Neural cell (in vitro differentiated cells): ENCODE results near the gene PHPT1. TPM values are rescaled to one million over a fixed set of nuclear protein-coding genes. Genes with fewer than 3 reads are reported as not detected.

Experiments
- H2AFZ ChIP-seq: fragments of 200-600, 300-800 bp; sonication (generic), shearing (Covaris generic); 2 replicates; pipeline ENCODE4 v1.6.0; 2014; ENCODE audit warnings: low read depth, mild to moderate bottlenecking, antibody characterized with exemption, low read length, moderate library complexity
- H3F3A ChIP-seq: fragments of 200-600 bp; shearing (Covaris generic); 2 replicates; pipeline ENCODE4 v1.6.1; 2016; ENCODE audit warnings: mild to moderate bottlenecking, moderate library complexity, mixed read lengths, antibody characterized with exemption, low read length; ENCODE audit not compliant: insufficient read depth, poor library complexity, severe bottlenecking
- H3K27ac ChIP-seq: fragments of 200-600, 300-800 bp; sonication (generic), shearing (Covaris generic); 2 replicates; pipeline ENCODE4 v1.5.1; 2014; ENCODE audit warnings: mild to moderate bottlenecking, low read length, moderate library complexity
- H3K27me3 ChIP-seq: fragments of 300-800, 200-600 bp; sonication (generic), shearing (Covaris generic); 2 replicates; pipeline ENCODE4 v1.6.0; 2014; ENCODE audit warnings: mild to moderate bottlenecking, low read depth, low read length, moderate library complexity; ENCODE audit not compliant: insufficient read depth
- H3K36me3 ChIP-seq: fragments of 300-800, 200-600 bp; sonication (generic), shearing (Covaris generic); 2 replicates; pipeline ENCODE4 v1.5.1; 2014; ENCODE audit warnings: mild to moderate bottlenecking, antibody characterized with exemption, low read length, moderate library complexity; ENCODE audit not compliant: insufficient read depth
- H3K4me2 ChIP-seq: fragments of 300-800, 200-600 bp; sonication (generic), shearing (Covaris generic); 2 replicates; pipeline ENCODE4 v1.6.0; 2014; ENCODE audit warnings: mild to moderate bottlenecking, low read length
- H3K4me3 ChIP-seq: fragments of 300-800, 200-600 bp; sonication (generic), shearing (Covaris generic); 2 replicates; pipeline ENCODE4 v1.5.1; 2014; ENCODE audit warnings: mild to moderate bottlenecking, low read length, moderate library complexity
- H3K79me2 ChIP-seq: fragments of 200-600 bp; shearing (Covaris generic); replicated peaks from 2 replicates; pipeline ENCODE4 v1.6.0; 2014; ENCODE audit warnings: mild to moderate bottlenecking, low read length, moderate library complexity; ENCODE audit not compliant: insufficient read depth
- H3K9ac ChIP-seq: fragments of 300-800, 200-600 bp; sonication (generic), shearing (Covaris generic); 2 replicates; pipeline ENCODE4 v1.6.1; 2016; ENCODE audit warnings: mild to moderate bottlenecking, low read length, mixed read lengths
- H3K9me2 ChIP-seq: fragments of 200-600 bp; shearing (Covaris generic); 2 replicates; pipeline ENCODE4 v1.6.1; 2016; ENCODE audit warnings: mild to moderate bottlenecking, low read length, mixed read lengths; ENCODE audit not compliant: insufficient read depth
- H3K9me3 ChIP-seq: fragments of 200-600, 300-800 bp; sonication (generic), shearing (Covaris generic); 2 replicates; pipeline ENCODE4 v1.6.1; 2016; ENCODE audit warnings: mild to moderate bottlenecking, mixed run types, low read length, moderate library complexity, mixed read lengths
- H4K20me1 ChIP-seq: fragments of 200-600 bp; shearing (Covaris generic); 2 replicates; pipeline ENCODE4 v1.6.1; 2016; ENCODE audit warnings: mild to moderate bottlenecking, mixed run types; ENCODE audit not compliant: insufficient read depth
- EP300 ChIP-seq: fragments of 450-650 bp; conservative IDR thresholded peaks from 2 replicates; pipeline ENCODE4 v1.6.1; 2014; ENCODE audit warnings: antibody characterized with exemption, mild to moderate bottlenecking, moderate library complexity; ENCODE audit not compliant: poor library complexity, severe bottlenecking
- EZH2 ChIP-seq: fragments of 200-600, 300-800 bp; shearing (Covaris generic), sonication (generic); IDR thresholded peaks from 2 replicates; pipeline ENCODE4 v1.6.1; 2014; ENCODE audit warnings: antibody characterized with exemption, low read length, borderline replicate concordance, mild to moderate bottlenecking; ENCODE audit not compliant: insufficient read depth, poor library complexity, severe bottlenecking
- MXI1 ChIP-seq: fragments of 450-650 bp; conservative IDR thresholded peaks from 2 replicates; pipeline ENCODE4 v1.6.1; 2014; ENCODE audit warnings: antibody characterized with exemption, mild to moderate bottlenecking; ENCODE audit not compliant: poor library complexity, severe bottlenecking
- POLR2AphosphoS5 ChIP-seq: IDR thresholded peaks from 2 replicates; pipeline ENCODE4 v1.6.1; 2012
- RAD21 ChIP-seq: fragments of 450-650 bp; conservative IDR thresholded peaks from 2 replicates; pipeline ENCODE4 v1.6.1; 2014; ENCODE audit warnings: antibody characterized with exemption, mild to moderate bottlenecking, moderate library complexity
- SMC3 ChIP-seq: fragments of 450-650 bp; conservative IDR thresholded peaks from 2 replicates; pipeline ENCODE4 v1.6.1; 2014; ENCODE audit warnings: antibody characterized with exemption, mild to moderate bottlenecking, moderate library complexity; ENCODE audit not compliant: poor library complexity
- TAF1 ChIP-seq: IDR thresholded peaks from 2 replicates; pipeline ENCODE4 v1.6.1; 2012; ENCODE audit warnings: low read depth
- polyA plus RNA-seq: library from polyadenylated mRNA; depleted of rRNA; stranded (reverse); fragments of >200 nt; gene quantifications from 2 replicates; pipeline ENCODE4 v1.2.3, GENCODE V29; 2014
- TF ChIP-seq, protein P1 (sequence below): IDR thresholded peaks from 2 replicates; pipeline ENCODE4 v1.6.1; 2012; ENCODE audit warnings: borderline replicate concordance
- TF ChIP-seq, protein P2 (sequence below): fragments of 450-650 bp; IDR thresholded peaks from 2 replicates; pipeline ENCODE4 v1.5.1; 2014; ENCODE audit warnings: antibody characterized with exemption, mild to moderate bottlenecking, moderate library complexity; ENCODE audit not compliant: poor library complexity, severe bottlenecking

The PHPT1 gene
- polyA plus RNA-seq, 1 donor from 2014 or later: 279 TPM

DNA sequence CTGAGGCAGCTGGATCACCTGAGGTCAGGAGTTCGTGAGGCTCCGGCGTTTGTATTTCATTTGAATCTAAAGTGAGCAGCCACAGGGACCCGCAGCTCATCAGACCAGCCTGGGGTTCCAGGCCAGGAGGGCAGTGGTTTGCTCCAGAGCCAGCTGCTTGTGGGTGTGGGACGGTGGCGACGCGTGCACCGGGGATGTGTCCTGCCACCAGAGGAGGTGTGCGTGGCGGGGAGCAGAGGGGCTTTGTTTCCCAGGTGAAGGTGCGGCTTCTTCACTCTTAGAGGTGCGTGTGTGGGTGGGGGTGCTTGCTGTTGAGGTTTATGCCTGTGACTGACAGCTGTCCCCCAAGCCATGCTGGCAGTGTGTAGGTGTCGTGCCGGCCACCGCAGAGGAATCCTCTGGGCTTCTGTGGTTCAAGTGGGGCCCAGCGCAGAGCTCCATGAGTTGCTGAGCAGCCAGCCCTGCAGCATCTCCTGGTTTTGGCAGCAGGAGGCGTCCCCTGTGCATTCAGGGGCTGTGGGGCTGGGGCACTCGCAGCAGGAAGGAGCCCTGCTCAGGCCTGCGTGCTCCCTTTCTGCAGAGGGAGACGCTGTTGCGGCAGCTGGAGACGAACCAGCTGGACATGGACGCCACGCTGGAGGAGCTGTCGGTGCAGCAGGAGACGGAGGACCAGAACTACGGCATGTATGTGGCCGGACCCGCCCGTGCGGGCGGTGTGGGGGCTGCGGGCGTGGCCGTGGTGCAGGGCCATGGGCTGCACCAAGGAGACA lies 13.9 kb upstream of the PHPT1 start:
- no peak overlapping the region for H3K4me3 ChIP-seq
- TF ChIP-seq TAF1 (no peak), EP300 (no peak), MXI1 (no peak), RAD21 (no peak), EZH2 (no peak), SMC3 (no peak), POLR2AphosphoS5 (no peak)
- TF ChIP-seq, protein P1, sequence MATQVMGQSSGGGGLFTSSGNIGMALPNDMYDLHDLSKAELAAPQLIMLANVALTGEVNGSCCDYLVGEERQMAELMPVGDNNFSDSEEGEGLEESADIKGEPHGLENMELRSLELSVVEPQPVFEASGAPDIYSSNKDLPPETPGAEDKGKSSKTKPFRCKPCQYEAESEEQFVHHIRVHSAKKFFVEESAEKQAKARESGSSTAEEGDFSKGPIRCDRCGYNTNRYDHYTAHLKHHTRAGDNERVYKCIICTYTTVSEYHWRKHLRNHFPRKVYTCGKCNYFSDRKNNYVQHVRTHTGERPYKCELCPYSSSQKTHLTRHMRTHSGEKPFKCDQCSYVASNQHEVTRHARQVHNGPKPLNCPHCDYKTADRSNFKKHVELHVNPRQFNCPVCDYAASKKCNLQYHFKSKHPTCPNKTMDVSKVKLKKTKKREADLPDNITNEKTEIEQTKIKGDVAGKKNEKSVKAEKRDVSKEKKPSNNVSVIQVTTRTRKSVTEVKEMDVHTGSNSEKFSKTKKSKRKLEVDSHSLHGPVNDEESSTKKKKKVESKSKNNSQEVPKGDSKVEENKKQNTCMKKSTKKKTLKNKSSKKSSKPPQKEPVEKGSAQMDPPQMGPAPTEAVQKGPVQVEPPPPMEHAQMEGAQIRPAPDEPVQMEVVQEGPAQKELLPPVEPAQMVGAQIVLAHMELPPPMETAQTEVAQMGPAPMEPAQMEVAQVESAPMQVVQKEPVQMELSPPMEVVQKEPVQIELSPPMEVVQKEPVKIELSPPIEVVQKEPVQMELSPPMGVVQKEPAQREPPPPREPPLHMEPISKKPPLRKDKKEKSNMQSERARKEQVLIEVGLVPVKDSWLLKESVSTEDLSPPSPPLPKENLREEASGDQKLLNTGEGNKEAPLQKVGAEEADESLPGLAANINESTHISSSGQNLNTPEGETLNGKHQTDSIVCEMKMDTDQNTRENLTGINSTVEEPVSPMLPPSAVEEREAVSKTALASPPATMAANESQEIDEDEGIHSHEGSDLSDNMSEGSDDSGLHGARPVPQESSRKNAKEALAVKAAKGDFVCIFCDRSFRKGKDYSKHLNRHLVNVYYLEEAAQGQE: no peak
- TF ChIP-seq, protein P2, sequence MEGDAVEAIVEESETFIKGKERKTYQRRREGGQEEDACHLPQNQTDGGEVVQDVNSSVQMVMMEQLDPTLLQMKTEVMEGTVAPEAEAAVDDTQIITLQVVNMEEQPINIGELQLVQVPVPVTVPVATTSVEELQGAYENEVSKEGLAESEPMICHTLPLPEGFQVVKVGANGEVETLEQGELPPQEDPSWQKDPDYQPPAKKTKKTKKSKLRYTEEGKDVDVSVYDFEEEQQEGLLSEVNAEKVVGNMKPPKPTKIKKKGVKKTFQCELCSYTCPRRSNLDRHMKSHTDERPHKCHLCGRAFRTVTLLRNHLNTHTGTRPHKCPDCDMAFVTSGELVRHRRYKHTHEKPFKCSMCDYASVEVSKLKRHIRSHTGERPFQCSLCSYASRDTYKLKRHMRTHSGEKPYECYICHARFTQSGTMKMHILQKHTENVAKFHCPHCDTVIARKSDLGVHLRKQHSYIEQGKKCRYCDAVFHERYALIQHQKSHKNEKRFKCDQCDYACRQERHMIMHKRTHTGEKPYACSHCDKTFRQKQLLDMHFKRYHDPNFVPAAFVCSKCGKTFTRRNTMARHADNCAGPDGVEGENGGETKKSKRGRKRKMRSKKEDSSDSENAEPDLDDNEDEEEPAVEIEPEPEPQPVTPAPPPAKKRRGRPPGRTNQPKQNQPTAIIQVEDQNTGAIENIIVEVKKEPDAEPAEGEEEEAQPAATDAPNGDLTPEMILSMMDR: no peak
- no peaks in the 10 kb centered on the region for H3K36me3 ChIP-seq
- no peaks in the 10 kb centered on the region for H3K9me3 ChIP-seq
- no peak overlapping the region for H3K4me2 ChIP-seq
- H4K20me1 ChIP-seq: no peaks in the 10 kb centered on the region
- no peak overlapping the region for H2AFZ ChIP-seq
- no peaks in the 10 kb centered on the region for H3K27me3 ChIP-seq
- no peaks in the 10 kb centered on the region for H3K9me2 ChIP-seq
- no peak overlapping the region for H3K27ac ChIP-seq
- no peak overlapping the region for H3K9ac ChIP-seq
- no peaks in the 10 kb centered on the region for H3K79me2 ChIP-seq
- H3F3A ChIP-seq: no peaks in the 10 kb centered on the region

DNA sequence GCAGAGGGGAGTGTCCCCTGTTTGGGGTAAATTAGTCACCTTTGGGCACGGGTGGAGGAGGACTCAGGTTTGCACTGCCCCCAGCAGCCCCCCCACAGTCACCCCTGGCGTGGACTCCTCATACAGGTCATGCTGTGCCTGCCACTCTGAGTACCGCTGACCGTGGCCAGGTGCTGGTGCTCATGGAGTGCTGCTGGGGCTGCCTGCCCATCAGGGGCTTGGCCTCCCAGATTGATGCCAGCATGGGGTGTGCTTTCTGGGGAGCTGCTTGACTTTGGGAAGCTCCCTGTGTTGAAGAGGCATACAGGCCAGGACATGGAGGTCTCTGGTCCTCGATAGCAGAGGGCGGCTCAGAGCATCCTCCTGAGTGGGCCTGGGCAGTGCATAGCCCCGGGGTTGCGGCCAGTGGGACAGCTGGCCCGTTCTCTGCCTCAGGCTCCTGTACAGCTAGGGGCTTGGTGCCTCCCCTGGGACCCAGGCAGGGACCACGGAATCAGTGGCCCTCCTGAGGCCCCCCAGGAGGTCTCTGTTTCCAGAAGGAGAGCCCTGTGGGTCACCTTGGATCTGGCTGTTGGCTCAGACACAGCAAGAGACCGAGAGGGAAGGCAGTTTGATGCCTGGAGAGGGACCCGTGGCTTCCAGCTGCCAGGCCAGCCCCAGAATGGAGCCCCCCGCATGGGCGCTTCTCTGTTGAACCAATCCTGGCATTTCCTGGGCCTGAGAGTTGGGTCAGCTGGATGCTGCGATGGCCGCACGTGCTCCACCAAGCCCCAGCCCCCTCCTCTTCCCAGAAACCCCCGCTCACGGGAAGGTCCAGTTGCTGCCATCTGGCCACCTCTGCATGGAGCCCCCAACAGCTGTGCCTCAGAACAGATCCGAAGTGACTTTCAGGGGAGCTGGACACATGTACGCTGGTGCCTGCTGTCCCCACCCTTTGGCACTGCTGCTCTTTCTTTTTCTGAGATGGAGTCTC lies 13.0 kb upstream of the PHPT1 start:
- no peaks in the 10 kb centered on the region for H4K20me1 ChIP-seq
- H3K27ac ChIP-seq: no peak overlapping the region
- no peak overlapping the region for H3K4me2 ChIP-seq
- no peak overlapping the region for H3K4me3 ChIP-seq
- no peak overlapping the region for H3K9ac ChIP-seq
- H3K36me3 ChIP-seq: no peaks in the 10 kb centered on the region
- no peaks in the 10 kb centered on the region for H3K9me2 ChIP-seq
- no peaks in the 10 kb centered on the region for H3F3A ChIP-seq
- TF ChIP-seq EP300 (no peak), RAD21 (no peak), SMC3 (no peak), EZH2 (no peak), MXI1 (no peak), POLR2AphosphoS5 (no peak), TAF1 (no peak)
- TF ChIP-seq, protein P2: no peak
- TF ChIP-seq, protein P1: no peak
- H3K9me3 ChIP-seq: no peaks in the 10 kb centered on the region
- H3K27me3 ChIP-seq: no peaks in the 10 kb centered on the region
- no peak overlapping the region for H2AFZ ChIP-seq
- H3K79me2 ChIP-seq: no peaks in the 10 kb centered on the region
